ENCODE data around the gene PLOD1.

- TF ChIP-seq EZH2 (IDR thresholded peaks at IDR 0.05; ENCODE audit: borderline replicate concordance, low read length), result no peak
- TF ChIP-seq CTCF (conservative IDR thresholded peaks at IDR 0.05 in 1 of 2, IDR thresholded peaks at IDR 0.05 in 1 of 2; ENCODE audit: extremely low read depth in 1 of 2, insufficient read depth in 1 of 2, low read depth in 1 of 2, low read length in 2 of 2), result no peak
Observed at GRCh38 chr1:11951901-11952300, 17.4 kb downstream of the PLOD1 start.
